ENCODE results near the gene SELENOK. TPM values are rescaled to one million over a fixed set of nuclear protein-coding genes. Genes with fewer than 3 reads are reported as not detected.

The SELENOK gene
- total RNA-seq, 2 donors from 2014 or later, result 14.5 to 36.1 TPM

DNA sequence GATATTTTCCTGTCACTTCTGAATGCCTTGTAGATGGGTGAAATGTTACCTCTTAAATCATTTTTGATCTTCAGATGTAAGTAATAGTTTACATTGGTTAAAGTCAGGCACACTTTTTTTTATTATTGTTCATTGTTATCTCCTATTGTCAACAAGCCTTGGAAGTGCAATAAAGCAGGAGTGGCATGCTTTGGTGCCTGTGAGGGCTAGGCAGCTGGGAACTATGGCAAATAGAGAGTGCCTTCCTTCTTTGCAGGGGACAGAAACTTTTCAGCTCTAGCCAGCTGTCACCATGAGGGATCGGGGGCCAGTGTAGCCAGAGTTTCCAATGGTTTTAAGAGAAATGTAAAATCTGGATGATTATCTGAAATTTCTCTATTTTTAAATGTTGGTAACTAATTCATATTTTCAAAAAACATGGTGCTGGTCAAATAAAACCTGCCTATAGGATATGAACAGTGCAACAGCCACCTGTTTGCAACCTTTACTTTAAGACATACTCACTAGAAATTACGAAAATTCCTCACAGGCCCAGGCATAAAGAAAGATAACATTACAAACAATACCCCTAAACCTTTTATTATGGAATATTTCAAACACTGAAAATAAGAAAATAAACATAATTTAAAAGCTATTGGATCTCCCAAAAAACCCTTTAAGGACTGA, 9.1 kb upstream of the SELENOK start:
- WGBS, 2 donors, result 71 to 80% methylated on average over 2 of the region's 2 CpGs
- intact Hi-C loops (cut with DNase I), result no loop called here
- Histone ChIP-seq H3K9me3 (no peaks in the 10 kb centered on the region), H3K36me3 (replicated peaks in 1 of 2; ENCODE audit: insufficient read depth in 1 of 2, low read depth in 2 of 2) (no peaks in the 10 kb centered on the region), H3K27me3 (no peaks in the 10 kb centered on the region), H3K4me3 (no peak overlapping the region), H3K4me1 (no peaks in the 10 kb centered on the region), H3K27ac (no peak overlapping the region)
- ATAC-seq, result no peak
- no peak for DNase-seq
- TF ChIP-seq, protein P1, sequence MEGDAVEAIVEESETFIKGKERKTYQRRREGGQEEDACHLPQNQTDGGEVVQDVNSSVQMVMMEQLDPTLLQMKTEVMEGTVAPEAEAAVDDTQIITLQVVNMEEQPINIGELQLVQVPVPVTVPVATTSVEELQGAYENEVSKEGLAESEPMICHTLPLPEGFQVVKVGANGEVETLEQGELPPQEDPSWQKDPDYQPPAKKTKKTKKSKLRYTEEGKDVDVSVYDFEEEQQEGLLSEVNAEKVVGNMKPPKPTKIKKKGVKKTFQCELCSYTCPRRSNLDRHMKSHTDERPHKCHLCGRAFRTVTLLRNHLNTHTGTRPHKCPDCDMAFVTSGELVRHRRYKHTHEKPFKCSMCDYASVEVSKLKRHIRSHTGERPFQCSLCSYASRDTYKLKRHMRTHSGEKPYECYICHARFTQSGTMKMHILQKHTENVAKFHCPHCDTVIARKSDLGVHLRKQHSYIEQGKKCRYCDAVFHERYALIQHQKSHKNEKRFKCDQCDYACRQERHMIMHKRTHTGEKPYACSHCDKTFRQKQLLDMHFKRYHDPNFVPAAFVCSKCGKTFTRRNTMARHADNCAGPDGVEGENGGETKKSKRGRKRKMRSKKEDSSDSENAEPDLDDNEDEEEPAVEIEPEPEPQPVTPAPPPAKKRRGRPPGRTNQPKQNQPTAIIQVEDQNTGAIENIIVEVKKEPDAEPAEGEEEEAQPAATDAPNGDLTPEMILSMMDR (IDR thresholded peaks at IDR 0.05), result no peak
- TF ChIP-seq POLR2A (IDR thresholded peaks at IDR 0.05), result no peak

DNA sequence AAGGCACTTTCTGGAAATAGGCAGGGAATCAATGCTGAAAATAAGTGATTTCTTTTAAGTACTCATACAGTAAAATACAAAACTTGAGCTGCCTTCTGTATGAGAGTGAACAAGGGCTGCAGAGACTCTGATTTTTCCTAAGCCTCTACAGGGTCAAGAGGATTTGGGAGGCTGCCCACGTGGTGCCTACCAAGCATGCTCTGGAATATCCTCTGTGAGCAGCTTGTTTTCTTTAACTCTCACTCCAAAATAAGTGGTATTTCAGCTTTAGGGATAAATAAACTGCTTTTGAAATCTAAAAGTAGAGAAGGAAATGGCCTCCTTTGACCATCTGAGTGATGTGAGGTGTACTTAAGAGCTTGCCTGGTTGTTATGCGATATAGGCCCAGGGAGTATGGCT, 8.1 kb upstream of the SELENOK start:
- TF ChIP-seq, protein P1 (IDR thresholded peaks at IDR 0.05), result no peak
- no peak for TF ChIP-seq POLR2A (IDR thresholded peaks at IDR 0.05)
- 76 to 89% methylated on average over 2 of the region's 2 CpGs for WGBS, 2 donors
- DNase-seq (no peak), ATAC-seq (no peak)
- Histone ChIP-seq H3K36me3 (replicated peaks in 1 of 2; ENCODE audit: insufficient read depth in 1 of 2, low read depth in 2 of 2) (no peaks in the 10 kb centered on the region), H3K4me1 (no peaks in the 10 kb centered on the region), H3K9me3 (no peaks in the 10 kb centered on the region), H3K27ac (no peak overlapping the region), H3K4me3 (no peak overlapping the region), H3K27me3 (no peaks in the 10 kb centered on the region)
- intact Hi-C loops (cut with DNase I), result no loop called here

DNA sequence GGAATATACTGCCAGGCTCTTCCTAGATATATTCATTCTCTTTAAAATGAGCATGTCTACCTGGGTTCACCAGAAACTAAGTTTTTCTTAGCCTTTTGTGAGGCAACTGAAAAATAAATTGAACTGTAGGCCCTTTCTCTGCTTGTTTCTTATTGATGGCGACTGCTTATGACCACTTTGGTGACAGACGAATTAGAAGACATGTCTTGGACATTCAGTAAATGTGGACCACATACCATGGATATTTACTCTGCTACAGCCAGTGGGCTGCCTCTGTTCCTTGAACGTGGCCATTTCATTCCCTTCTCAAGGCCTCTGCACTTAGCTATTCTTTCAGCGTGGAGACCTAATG, 603 bp upstream of the SELENOK start:
- H3K27ac ChIP-seq, result peak overlapping the region; percentile 92 to 99 (median 96)
- TF ChIP-seq, protein P1 (IDR thresholded peaks at IDR 0.05), result no peak
- TF ChIP-seq POLR2A (IDR thresholded peaks at IDR 0.05), result no peak
- 35 to 47% methylated on average over 4 of the region's 4 CpGs for WGBS, 2 donors

DNA sequence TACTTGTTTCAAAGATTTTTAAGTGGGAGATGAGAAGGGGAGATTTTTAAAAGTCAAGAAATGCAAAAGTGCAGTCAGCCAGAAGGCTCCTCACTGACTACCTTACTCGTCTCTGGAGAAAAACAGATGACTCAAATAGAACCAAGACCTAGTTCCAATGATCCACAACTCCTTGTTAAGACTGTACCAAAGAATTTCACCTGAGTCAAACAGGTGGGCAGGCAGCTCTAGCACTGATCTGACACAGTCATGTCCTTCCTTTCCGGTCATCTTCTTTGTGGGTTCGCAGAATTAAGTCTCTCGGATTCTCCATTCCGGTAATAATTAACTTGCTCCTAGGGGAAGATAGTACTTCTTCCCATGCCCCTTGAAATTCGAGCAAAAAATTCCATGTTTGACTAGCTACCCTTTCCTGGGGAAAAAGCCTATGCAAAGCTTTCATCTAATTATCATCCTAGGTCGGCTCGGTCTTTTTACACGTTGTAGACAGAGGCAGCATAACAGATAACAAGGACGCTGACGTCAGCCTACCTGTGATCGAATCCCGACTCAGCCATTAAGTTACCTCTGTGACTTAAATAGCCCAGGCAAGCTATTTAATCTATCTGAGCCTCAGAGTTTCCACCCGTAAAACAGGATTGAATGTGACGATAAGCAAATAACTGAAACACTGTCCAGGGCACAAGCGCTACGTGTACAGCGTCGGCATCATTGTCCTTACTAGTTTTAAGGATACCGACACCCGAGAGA, 758 bp downstream of the SELENOK start:
- WGBS, 2 donors, result 2% methylated on average over 21 of the region's 21 CpGs
- Histone ChIP-seq H3K27me3 (no peaks in the 10 kb centered on the region), H3K4me1 (peaks cover 36% of the 10 kb centered on the region), H3K27ac (peak overlapping the region; percentile 92 to 99 (median 96)), H3K4me3 (peak overlapping the region; percentile 39 to 44), H3K9me3 (no peaks in the 10 kb centered on the region), H3K36me3 (replicated peaks in 1 of 2; ENCODE audit: insufficient read depth in 1 of 2, low read depth in 2 of 2) (peaks cover 0 to 5% of the 10 kb centered on the region in 2 donors)
- ATAC-seq, result peak; percentile 41
- TF ChIP-seq POLR2A (IDR thresholded peaks at IDR 0.05), result no peak
- TF ChIP-seq, protein P1 (IDR thresholded peaks at IDR 0.05), result no peak
- DNase-seq, result peak; percentile 54 to 72 (median 61)
- intact Hi-C loops (cut with DNase I), result no loop called here

More for the DNA sequence above, 603 bp upstream of the SELENOK start:
- Histone ChIP-seq H3K9me3 (no peaks in the 10 kb centered on the region), H3K27me3 (no peaks in the 10 kb centered on the region), H3K4me3 (peak overlapping the region in 1 of 2 donors; percentile 44), H3K4me1 (peaks cover 36% of the 10 kb centered on the region), H3K36me3 (replicated peaks in 1 of 2; ENCODE audit: insufficient read depth in 1 of 2, low read depth in 2 of 2) (peaks cover 0 to 2% of the 10 kb centered on the region in 2 donors)
- intact Hi-C loops (cut with DNase I), result no loop called here
- no peak for ATAC-seq
- no peak for DNase-seq

All from body of pancreas (tissue), 4 donors.